Fibroblast of pulmonary artery (primary cell): ENCODE measurements around the gene TCF7L1.
"Not testable (repeated sequence)": the region's sequence is repeated elsewhere in the genome, so short reads cannot be mapped to it uniquely, and the experiment has no call there.

Experiments used
- DNase-seq: peaks from one replicate; pipeline ENCODE4 v3.0.0-alpha.2; 2010; ENCODE audit warnings: low read depth
- H3K4me3 ChIP-seq: replicated peaks from 2 replicates; pipeline ENCODE4 v1.5.1; 2011; ENCODE audit warnings: low read depth, mild to moderate bottlenecking, control low read depth, low read length, moderate library complexity
- TF ChIP-seq, protein P1 (sequence below): IDR thresholded peaks from 2 replicates; pipeline ENCODE4 v1.5.1; 2011; ENCODE audit warnings: mild to moderate bottlenecking, control low read depth, low read length, inconsistent platforms; ENCODE audit errors: missing control alignments

The TCF7L1 gene

DNA sequence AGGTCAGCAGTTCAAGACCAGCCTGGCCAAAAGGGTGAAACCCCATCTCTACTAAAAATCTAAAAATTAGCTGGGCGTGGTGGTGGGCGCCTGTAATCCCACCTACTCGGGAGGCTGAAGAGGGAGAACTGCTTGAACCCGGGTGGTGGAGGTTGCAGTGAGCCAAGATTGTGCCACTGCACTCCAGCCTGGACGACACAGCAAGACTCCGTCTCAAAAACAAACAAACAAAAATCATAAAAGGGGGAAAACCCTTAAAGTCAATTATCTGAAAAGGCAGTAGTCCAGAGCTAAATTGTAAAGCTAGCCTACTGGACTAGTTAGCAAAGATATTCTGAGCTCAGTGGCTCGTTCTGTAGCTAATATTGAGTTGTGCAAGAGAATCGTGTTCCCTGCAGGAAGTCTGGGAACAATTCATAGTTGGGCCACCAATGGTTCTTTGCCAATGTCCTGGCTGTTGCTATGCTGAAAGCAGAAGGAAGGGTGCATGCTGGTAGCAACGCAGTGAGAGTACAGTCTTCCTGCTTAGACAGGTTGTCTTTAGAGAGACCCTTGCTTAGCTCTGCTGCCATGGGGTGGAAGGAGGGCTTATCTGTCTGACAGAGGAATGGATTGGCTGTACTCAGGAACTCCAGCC is 190.3 kb downstream of the TCF7L1 start:
- TF ChIP-seq, protein P1, sequence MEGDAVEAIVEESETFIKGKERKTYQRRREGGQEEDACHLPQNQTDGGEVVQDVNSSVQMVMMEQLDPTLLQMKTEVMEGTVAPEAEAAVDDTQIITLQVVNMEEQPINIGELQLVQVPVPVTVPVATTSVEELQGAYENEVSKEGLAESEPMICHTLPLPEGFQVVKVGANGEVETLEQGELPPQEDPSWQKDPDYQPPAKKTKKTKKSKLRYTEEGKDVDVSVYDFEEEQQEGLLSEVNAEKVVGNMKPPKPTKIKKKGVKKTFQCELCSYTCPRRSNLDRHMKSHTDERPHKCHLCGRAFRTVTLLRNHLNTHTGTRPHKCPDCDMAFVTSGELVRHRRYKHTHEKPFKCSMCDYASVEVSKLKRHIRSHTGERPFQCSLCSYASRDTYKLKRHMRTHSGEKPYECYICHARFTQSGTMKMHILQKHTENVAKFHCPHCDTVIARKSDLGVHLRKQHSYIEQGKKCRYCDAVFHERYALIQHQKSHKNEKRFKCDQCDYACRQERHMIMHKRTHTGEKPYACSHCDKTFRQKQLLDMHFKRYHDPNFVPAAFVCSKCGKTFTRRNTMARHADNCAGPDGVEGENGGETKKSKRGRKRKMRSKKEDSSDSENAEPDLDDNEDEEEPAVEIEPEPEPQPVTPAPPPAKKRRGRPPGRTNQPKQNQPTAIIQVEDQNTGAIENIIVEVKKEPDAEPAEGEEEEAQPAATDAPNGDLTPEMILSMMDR = no peak
- no peak overlapping the region for H3K4me3 ChIP-seq
- peak; percentile 56 for DNase-seq

DNA sequence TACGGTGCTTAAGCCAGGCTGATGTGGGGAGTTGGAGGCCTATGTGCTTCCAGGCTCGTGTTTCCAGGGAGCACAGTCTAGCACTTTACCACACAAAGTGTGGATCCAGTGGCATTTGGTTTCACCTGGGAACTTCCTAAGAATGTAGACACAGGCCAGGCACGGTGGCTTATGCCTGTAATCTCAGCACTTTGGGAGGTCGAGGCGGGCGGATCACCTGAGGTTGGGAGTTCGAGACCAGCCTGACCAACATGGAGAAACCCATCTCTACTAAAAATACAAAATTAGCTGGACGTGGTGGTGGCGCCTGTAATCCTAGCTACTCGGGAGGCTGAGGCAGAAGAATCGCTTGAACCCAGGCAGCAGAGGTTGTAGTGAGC is 190.8 kb downstream of the TCF7L1 start:
- not testable (repeated sequence) for H3K4me3 ChIP-seq, DNase-seq

DNA sequence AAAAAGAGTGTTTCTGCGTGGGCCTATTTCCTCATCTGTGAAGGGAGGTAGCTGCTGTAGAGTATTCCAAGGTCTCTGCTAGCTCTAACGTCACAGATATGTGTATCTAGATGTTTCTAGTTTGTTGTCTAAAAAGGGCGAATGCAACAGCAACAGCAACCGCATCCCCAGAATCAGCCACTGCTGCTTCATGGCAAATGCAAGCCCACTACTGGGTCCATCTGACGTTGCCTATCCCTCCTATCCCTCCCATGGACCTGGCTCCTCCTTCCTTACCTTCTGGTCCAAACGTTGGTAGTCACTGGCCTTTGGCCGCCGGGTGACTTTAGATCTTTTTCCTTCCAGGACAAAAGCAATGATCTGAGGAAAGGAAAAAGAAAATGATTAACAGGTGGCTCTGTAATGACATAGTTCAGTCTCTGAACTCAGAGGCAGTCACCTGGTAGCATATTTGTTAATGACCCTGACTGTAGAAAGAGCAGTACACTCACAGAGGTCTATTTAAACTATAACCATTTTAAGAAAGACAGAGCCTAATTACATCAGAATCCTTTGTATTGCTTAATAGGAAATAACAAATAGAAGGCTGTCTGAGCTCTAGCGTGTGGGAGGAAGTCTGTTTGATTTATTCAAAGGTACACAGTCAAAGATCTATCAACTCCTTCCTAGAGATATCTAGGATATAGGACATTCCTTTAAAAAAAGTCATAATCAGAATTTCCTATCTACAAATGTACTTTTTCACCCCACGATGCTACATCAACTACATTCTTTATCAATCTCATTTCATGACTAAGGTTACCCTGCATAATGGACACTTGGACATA is 191.7 kb downstream of the TCF7L1 start:
- H3K4me3 ChIP-seq = peak overlapping the region; percentile 86
- DNase-seq = peak; percentile 75
- TF ChIP-seq, protein P1 = no peak

DNA sequence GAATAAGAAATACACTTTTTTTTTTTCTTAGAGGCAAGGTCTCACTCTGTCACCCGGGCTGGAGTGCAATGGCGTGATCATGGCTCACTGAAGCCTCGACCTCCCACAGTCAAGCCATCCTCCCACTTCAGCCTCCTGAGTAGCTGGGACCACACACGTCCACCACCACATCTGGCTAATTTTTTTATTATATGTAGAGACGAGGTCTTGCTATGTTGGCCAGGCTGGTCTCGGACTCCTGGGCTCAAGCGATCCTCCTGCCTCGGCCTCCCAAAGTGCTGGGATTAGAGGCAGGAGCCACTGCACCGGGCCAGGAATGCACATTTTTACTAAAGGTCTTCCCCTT is 192.2 kb downstream of the TCF7L1 start:
- TF ChIP-seq, protein P1 = no peak
- DNase-seq = no peak

DNA sequence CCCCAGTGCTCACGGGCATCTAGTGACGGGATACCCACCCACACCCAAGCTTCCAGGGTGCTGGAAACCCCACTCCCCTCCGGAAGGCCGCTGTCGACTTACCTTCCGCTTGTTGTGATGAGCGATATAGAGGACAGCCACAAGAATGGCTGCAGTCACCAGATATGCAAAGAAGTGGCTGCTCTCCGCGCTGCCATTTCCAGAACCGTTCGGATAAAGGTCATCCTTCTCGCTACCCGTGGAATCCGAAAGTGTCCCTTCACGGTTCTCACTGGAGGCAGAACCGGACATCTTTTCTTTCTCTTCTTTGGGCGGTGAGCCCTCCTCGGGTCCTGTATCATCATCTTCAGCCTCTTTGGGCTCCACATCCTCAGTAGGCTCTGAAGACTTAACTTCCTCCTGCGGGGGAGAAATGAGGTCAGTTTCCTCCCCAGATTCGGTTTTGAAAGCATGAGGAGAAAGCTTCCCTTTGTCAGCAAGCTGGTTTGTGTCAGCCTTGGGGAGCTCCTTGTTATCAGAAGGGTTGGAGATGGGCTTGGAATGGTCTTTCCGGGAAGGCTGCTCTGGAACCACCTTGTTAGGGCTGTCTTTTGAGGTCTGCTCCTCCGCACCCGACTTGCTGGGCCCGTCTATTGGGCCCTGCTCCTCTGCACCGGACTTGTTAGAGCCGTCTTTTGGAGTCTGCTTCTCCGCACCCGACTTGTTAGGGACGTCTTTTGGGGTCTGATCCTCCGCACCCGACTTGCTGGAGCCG is 193.4 kb downstream of the TCF7L1 start:
- DNase-seq = peak; percentile 71

More for the DNA sequence above, 192.2 kb downstream of the TCF7L1 start:
- H3K4me3 ChIP-seq = peak overlapping the region; percentile 86

DNA sequence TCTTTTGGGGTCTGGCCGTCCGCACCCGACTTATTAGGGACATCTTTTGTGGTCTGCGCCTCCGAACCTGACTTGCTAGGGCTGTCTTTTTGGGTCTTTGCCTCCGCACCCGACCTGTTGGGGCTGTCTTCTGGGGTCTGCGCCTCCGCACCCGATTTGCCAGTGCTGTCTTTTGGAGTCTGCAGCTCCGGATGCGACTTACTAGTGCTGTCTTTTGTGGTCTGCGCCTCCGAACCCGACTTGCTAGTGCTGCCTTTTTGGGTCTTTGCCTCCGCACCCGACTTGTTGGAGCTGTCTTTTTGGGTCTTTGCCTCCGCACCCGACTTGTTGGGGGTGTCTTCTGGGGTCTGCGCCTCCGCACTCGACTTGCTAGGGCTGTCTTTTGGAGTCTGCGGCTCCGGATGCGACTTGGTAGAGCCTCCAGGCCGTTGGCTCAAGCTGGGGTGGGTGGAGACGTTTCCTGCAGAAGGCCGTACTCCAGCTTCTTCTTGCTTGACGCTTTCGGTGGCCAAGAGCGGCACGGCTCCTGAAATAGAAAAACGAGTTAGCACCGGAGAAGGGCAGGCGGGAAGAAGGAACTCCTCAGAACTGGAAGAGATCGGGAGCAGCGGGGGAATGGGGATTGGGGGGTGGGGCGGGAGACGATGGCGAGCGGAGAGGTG is 194.1 kb downstream of the TCF7L1 start:
- peak overlapping the region; percentile 86 for H3K4me3 ChIP-seq
- DNase-seq = peak; percentile 55

More for the DNA sequence above, 193.4 kb downstream of the TCF7L1 start:
- TF ChIP-seq, protein P1 = no peak
- peak overlapping the region; percentile 86 for H3K4me3 ChIP-seq

More for the DNA sequence above, 194.1 kb downstream of the TCF7L1 start:
- TF ChIP-seq, protein P1 = no peak
